NCI-H2227 treated with DMSO at 0.1 percent for 48 hours (cell line): ENCODE data around the gene OR1K1.
"Not testable (repeated sequence)": the region's sequence is repeated elsewhere in the genome, so short reads cannot be mapped to it uniquely, and the experiment has no call there.

ENCODE experiments used
- DNase-seq: peaks from one replicate; lab custom pipeline; 2025; lab: John Stamatoyannopoulos, UW

The OR1K1 gene

DNA sequence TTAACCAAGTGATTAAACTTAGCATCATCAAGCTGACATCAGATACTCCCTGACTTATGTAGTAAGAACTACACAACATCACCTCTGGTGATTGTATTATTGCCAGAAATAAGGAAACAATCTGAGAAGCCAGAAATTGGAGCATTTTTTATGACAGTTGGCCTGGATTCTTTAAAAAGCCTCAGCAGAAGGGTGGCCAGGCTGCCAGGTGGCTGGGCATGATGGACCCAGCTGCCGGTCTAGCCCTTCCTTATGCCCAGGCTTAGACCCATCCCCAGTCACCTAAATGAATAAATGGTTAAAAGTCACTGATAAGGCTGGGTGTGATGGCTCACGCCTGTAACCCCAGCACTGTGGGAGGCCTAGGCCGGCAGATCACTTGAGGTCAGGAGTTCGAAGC is 12.8 kb downstream of the OR1K1 start:
- no peak for DNase-seq

- no peak for DNase-seq
Measured at GRCh38 chr9:122814545-122814944, 14.6 kb downstream of the OR1K1 start.

GRCh38 chr9:122815544-122815943 is 15.6 kb downstream of the OR1K1 start:
- no peak for DNase-seq

DNA sequence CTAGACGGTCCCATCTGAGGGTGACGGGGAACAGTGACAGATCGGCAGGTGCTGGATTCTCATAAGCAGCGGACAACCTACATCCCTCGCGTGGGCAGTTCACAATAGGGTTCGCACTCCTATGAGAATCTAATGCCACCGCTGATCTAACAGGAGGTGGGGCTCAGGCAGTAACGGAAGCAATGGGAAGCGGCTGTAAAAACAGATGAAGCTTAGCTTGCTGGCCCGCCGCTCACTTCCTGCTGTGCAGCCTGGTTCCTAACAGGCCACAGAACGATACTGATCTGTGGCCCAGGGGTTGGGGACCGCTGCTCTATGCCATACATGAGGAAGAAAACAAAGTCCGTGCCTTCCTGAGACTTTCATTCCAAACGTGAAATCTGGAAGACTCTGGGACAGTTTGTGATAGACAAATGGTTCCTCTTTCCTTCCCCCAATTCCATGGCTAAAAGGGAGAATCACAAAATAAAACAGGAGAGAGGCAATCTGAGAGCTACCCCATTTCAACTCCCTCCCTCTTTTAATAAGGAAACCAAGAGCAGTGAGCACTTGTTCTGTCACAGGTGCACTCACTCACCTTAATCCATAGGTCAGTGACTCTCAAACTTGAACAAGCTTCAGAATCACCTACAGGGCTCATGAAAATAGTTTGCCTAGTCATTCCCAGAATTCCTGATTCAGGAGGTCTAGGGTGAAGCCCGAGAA is 16.4 kb downstream of the OR1K1 start:
- DNase-seq = no peak

GRCh38 chr9:122819326-122819725 is 19.4 kb downstream of the OR1K1 start:
- no peak for DNase-seq

- no peak for DNase-seq
Measured at GRCh38 chr9:122819791-122820489, 20.0 kb downstream of the OR1K1 start.

DNA sequence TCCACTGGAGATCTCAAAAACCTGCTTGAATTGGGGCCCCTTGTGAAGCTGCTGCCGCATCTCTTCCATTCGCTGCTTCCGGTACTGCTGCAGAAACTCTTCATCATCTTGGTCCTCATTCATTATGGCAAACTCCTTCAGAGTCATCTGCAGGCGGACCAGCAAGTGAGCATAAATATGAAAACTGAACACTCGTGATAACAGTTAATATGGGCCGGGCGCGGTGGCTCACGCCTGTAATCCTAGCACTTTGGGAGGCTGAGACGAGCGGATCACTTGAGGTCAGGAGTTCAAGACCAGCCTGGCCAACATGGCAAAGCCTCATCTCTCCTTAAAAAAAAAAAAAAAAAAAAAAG is 20.5 kb downstream of the OR1K1 start:
- DNase-seq = no peak

- no peak for DNase-seq
Measured at GRCh38 chr9:122821278-122821943, 21.5 kb downstream of the OR1K1 start.

DNA sequence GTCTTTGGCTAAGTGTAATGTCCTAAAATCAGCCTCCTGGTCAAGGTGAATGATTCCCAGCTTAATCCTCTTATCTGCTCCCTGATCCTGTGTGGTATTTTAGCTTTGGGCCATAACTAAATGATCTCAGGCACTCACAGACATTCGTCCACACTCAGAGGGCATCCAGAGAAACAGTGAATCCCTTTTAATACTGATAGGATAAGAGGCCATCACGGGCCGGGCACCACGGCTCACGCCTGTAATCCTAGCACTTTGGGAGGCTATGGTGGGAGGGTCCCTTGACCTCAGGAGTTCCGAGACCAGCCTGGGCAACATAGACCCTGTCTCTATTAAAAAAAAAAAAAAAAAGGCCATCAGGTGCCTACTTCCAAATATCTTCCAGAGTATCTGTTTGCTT is 22.1 kb downstream of the OR1K1 start:
- no peak for DNase-seq

DNA sequence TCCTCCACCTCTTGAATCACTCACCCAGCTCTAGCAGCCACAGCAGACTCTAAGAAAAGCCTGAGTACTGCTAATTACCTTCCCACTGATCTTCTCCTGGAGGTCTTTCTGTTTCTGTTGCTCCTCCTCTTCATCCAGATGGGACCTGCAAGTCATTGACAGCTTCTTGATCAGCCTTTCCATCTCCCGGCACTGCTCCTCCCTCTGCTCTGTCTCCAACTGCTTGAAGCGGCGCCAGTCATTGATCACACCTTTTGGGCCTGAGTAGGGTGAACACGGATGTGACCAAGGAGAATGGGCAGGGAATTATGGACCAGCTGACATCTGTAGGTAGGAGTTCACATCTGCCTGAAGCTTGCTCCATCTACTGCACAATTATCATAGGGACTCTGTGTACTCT is 23.0 kb downstream of the OR1K1 start:
- DNase-seq = no peak

DNA sequence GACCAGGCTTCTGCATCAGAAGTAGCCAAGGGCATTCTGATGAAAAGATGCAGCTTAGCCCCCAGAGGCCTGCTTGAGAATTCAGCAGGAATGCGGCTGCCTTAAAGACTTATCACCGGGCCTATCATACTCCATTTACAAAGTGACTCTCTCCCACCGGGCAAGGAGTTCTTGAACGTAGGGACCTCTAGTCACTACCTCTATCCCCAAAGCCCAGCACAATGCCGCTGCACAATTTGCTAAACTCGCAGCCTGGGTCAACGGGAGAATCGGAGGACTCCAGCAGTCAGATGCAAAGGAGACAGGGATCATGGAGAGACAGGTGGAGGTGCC is 27.8 kb downstream of the OR1K1 start:
- DNase-seq = no peak

DNA sequence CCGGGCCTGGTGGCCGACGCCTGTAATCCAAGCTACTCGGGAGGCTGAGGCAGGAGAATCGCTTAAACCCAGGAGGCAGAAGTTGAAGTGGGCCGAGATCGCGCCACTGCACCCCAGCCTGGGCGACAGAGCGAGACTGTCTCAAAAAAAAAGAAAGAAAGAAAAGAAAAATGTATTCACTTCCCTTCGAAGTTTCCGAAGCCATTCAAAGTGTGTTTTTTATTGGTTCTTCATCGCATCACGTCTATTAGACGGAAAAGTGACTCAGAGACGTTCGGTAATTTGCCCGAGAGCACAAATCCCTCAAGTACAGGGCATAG is 29.0 kb downstream of the OR1K1 start:
- DNase-seq = not testable (repeated sequence)

DNA sequence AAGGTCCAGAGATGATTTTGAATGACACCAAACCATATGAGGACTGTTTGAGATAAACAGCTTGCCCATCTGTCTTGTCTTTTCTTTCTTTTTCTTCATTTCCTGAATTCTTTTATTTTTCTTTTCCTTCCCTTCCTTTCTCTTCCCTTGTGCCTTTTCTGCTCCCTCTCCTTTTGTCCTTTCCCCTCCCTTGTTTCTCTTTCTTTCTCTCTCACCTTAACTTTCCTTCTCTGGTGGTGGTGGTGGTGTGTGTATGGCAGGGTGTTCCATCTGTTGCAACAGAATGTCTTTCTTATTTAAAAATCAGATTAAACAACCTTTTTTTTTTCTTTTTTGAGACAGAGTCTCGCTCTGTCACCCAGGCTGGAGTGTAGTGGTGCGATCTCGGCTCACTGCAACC is 32.3 kb downstream of the OR1K1 start:
- no peak for DNase-seq

DNA sequence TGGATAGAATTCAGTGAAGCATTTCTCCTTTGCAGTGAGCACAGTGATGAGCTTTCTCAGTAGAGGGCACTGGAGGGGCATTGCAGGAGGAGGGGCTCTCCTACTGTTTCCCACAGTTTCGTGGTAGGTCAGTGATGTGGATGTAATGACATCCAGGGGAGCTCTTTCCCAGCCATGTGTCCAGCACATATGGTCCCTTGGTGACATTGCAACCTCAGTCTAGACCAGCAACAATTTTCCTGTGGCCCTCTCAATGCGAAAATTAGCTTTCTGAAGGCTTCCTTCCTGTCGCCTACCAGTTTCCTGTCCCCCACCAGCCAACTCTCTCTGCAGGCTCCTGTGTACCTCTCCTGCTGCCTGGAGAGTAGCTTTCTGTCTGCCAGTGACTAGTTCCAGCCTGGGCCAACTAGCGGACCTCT is 35.4 kb downstream of the OR1K1 start:
- no peak for DNase-seq

DNA sequence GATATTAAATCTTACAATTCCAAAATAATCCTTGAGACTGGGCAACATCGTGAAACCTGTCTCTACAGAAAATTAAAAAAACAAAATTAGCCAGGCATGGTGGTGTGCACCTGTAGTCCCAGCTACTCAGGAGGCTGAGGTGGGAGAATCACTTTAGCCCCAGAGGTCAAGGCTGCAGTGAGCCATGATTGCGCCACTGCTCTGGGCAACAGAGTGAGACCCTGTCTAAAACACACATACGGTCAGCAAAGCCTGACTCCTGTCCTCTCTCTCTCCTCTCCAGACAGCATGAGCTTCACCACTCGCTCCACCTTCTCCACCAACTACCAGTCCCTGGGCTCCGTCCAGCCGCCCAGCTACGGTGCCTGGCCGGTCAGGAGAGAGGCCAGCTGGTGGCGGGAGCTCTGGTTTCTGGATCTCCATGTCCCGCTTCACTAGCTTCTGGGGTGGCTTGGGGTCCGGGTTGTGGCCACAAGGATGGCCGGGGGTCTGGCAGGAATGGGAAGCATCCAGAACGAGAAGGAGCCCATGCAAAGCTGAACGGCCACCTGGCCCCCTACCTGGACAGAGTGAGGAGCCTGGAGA is 37.4 kb downstream of the OR1K1 start:
- DNase-seq = no peak

GRCh38 chr9:122838441-122838840 is 38.5 kb downstream of the OR1K1 start:
- DNase-seq = not testable (repeated sequence)

DNA sequence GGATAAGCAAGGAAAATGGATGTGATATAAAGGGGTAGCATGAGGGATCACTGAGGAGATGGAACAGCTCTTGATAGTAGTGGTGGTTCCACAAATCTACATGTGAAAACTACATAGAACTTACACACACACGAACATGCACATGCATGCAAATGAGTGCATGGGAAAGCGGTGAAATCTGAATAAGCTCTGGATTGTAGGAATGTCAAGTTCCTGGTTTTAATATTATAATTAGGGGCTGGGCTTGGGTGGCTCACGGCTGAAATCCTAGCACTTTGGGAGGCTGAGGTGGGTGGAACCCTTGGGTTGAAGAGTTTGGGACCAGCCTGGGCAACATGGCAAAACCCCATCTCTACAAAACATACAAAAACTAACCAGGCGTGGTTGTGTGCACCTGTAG is 41.6 kb downstream of the OR1K1 start:
- no peak for DNase-seq

- no peak for DNase-seq
Measured at GRCh38 chr9:122844137-122844536, 44.2 kb downstream of the OR1K1 start.

GRCh38 chr9:122845116-122845515 is 45.2 kb downstream of the OR1K1 start:
- no peak for DNase-seq

DNA sequence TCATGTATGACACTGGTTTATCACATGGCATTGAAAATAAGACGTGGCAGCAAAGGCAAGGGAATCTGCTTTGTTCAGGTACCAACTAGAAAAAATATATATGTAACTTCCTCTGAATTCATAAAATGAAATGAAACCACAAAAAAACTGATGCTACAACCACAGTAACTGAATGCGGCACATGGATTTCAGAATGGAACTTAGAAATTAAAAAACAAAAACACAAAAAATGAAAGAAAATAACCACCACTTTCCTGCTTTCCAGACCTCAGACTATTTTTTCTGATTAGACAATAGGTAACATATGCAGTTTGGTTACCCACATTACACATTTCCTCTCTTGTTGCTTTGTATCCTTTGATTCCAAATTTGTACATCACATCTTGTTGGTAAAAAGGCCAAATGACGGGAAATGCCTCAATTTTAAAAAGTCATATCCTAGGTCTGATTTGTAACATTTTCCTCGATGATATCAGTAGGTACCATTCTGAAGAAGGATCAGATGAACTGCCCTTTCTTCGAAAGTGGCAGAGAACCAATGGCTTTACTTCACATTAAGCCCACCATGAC is 46.5 kb downstream of the OR1K1 start:
- DNase-seq = no peak

DNA sequence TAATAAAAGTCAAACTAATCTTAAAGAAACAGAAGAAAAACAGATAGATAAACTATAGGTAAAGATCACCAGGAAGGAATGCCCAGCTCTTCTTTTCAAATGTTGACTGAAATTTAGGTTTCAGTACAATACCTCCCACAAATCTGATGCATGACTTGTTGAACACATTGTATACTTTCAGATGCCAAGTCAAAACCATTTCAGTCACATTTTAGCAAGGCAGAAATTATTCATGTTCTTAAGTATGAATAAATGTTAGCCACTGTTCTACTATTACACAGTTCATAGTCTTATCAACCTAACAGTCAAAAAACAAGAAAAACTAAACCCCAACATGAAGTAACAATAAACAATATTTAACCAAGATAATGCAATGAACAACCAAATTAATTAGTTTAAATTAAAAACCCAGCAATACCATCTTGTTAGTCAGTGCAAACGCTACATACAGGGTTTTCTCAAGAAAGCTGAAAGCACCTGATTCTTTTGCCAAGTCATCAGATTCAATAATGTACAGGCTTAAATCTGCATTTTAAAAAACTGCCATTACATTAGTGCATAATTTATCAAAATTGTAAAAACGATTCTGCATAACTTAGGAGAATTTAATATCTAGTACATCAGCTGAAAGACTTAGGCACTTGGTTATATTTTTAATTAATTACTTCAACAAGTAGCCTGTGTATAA is 48.5 kb downstream of the OR1K1 start:
- no peak for DNase-seq
